ENCODE measurements around the gene GNB5. TPM values are rescaled to one million over a fixed set of nuclear protein-coding genes. Genes with fewer than 3 reads are reported as not detected.
A peak's percentile ranks its signal among the peaks of the same experiment; 100 is the strongest.

GNB5 gene
- polyA plus RNA-seq, 3 donors, result 16.5 to 25.3 (median 20.3) TPM

GRCh38 chr15:52128568-52128967 is 62.6 kb downstream of the GNB5 start:
- no peak for DNase-seq (ENCODE audit: extremely low read depth in 1 of 11, low read depth in 9 of 11, low spot score in 4 of 11)

- DNase-seq (ENCODE audit: extremely low read depth in 1 of 11, low read depth in 9 of 11, low spot score in 4 of 11), result no peak
Observed at GRCh38 chr15:52124270-52124880, 66.8 kb downstream of the GNB5 start.

- no peak for DNase-seq (ENCODE audit: extremely low read depth in 1 of 11, low read depth in 9 of 11, low spot score in 4 of 11)
Observed at GRCh38 chr15:52121896-52122295, 69.3 kb downstream of the GNB5 start.

- no peak for DNase-seq (ENCODE audit: extremely low read depth in 1 of 11, low read depth in 9 of 11, low spot score in 4 of 11)
Observed at GRCh38 chr15:52121006-52121405, 70.2 kb downstream of the GNB5 start.

- DNase-seq (ENCODE audit: extremely low read depth in 1 of 11, low read depth in 9 of 11, low spot score in 4 of 11), result no peak
Observed at GRCh38 chr15:52120488-52120887, 70.7 kb downstream of the GNB5 start.

- no peak for DNase-seq (ENCODE audit: extremely low read depth in 1 of 11, low read depth in 9 of 11, low spot score in 4 of 11)
Observed at GRCh38 chr15:52118969-52119749, 72.0 kb downstream of the GNB5 start.

- DNase-seq (ENCODE audit: extremely low read depth in 1 of 11, low read depth in 9 of 11, low spot score in 4 of 11), result no peak
Observed at GRCh38 chr15:52117549-52117948, 73.6 kb downstream of the GNB5 start.

- no peak for DNase-seq (ENCODE audit: extremely low read depth in 1 of 11, low read depth in 9 of 11, low spot score in 4 of 11)
Observed at GRCh38 chr15:52115598-52116427, 75.4 kb downstream of the GNB5 start.

- no peak for DNase-seq (ENCODE audit: extremely low read depth in 1 of 11, low read depth in 9 of 11, low spot score in 4 of 11)
Observed at GRCh38 chr15:52114261-52115055, 76.7 kb downstream of the GNB5 start.

- no peak for DNase-seq (ENCODE audit: extremely low read depth in 1 of 11, low read depth in 9 of 11, low spot score in 4 of 11)
Observed at GRCh38 chr15:52113708-52114107, 77.5 kb downstream of the GNB5 start.

- no peak for DNase-seq (ENCODE audit: extremely low read depth in 1 of 11, low read depth in 9 of 11, low spot score in 4 of 11)
Observed at GRCh38 chr15:52113235-52113634, 78.0 kb downstream of the GNB5 start.

GRCh38 chr15:52112203-52112750 is 78.9 kb downstream of the GNB5 start:
- DNase-seq (ENCODE audit: extremely low read depth in 1 of 11, low read depth in 9 of 11, low spot score in 4 of 11), result peak in 3 of 11 donors; percentile 35 to 40 (median 36)

- peak in 1 of 11 donors; percentile 19 for DNase-seq (ENCODE audit: extremely low read depth in 1 of 11, low read depth in 9 of 11, low spot score in 4 of 11)
Observed at GRCh38 chr15:52111517-52112202, 79.5 kb downstream of the GNB5 start.

- DNase-seq (ENCODE audit: extremely low read depth in 1 of 11, low read depth in 9 of 11, low spot score in 4 of 11), result no peak
Observed at GRCh38 chr15:52109559-52110451, 81.4 kb downstream of the GNB5 start.

- no peak for DNase-seq (ENCODE audit: extremely low read depth in 1 of 11, low read depth in 9 of 11, low spot score in 4 of 11)
Observed at GRCh38 chr15:52107238-52107637, 84.0 kb downstream of the GNB5 start.

- no peak for DNase-seq (ENCODE audit: extremely low read depth in 1 of 11, low read depth in 9 of 11, low spot score in 4 of 11)
Observed at GRCh38 chr15:52106641-52107040, 84.6 kb downstream of the GNB5 start.

- no peak for DNase-seq (ENCODE audit: extremely low read depth in 1 of 11, low read depth in 9 of 11, low spot score in 4 of 11)
Observed at GRCh38 chr15:52105846-52106245, 85.3 kb downstream of the GNB5 start.
